Measurements from ENCODE around the gene RAB1B. TPM values are rescaled to one million over a fixed set of nuclear protein-coding genes. Genes with fewer than 3 reads are reported as not detected.

The RAB1B gene
- total and polyA plus RNA-seq, 4 donors = 78.6 to 203 (median 168) TPM

DNA sequence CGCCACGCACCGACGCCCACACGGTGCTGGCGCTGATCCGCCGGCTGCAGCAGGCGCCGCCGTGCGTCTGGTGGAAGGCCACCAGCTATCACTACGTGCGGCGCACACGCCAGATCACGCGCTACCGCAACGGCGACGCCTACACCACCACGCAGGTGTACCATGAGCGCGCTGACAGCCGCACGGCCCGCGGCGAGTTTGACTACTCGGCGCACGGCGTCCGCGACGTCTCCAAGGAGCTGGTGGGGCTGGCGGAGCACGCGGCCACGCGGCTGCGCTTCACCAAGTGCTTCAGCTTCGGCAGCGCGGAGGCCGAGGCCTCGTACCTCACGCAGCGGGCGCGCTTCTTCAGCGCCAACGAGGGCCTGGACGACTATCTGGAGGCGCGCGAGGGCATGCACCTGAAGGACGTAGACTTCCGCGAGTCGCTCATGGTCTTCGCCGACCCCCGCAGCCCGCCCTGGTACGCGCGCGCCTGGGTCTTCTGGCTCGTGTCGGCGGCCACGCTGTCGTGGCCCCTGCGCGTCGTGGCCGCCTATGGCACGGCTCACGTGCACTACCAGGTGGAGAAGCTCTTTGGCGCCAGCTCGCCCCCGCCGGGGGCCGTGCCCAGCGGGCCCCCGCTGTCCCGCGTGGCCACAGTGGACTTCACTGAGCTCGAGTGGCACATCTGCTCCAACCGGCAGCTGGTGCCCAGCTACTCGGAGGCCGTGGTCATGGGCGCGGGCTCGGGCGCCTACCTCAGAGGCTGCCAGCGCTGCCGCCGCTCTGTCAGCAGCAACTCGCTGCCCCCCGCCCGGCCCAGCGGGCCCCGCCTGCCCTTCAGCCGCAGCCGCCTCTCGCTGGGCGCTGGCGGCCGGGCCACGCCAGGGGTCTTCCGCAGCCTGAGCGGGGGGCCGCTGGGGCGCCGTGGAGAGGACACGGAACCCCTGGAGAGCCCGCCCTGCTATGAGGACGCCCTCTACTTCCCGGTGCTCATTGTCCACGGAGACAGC lies 26.5 kb downstream of the RAB1B start:
- WGBS, 2 donors = 76 to 87% methylated on average over 113 to 123 of the region's 123 CpGs
- DNase-seq (no peak), ATAC-seq (ENCODE audit: insufficient read depth, low FRiP score) (no peak)
- Histone ChIP-seq H3K27me3 (ENCODE audit: control insufficient read depth in 3 of 3, insufficient read depth in 3 of 3, low read length in 2 of 3) (peaks cover 0 to 29% (median 25%) of the 10 kb centered on the region in 3 donors), H3K4me3 (no peak overlapping the region), H3K9ac (ENCODE audit: insufficient read depth in 1 of 2, low read length in 2 of 2) (no peak overlapping the region), H3K36me3 (ENCODE audit: control insufficient read depth in 4 of 4, insufficient read depth in 4 of 4, low read length in 4 of 4) (no peaks in the 10 kb centered on the region), H3K4me1 (ENCODE audit: control insufficient read depth in 5 of 5, insufficient read depth in 5 of 5, low read length in 5 of 5) (peaks cover 0 to 10% (median 4%) of the 10 kb centered on the region in 5 donors), H3K27ac (ENCODE audit: low read depth in 1 of 2, low read length in 1 of 2) (no peak overlapping the region), H3K9me3 (ENCODE audit: control insufficient read depth in 4 of 4, insufficient read depth in 3 of 4, low read length in 3 of 4) (no peaks in the 10 kb centered on the region)
- TF ChIP-seq, protein P1, sequence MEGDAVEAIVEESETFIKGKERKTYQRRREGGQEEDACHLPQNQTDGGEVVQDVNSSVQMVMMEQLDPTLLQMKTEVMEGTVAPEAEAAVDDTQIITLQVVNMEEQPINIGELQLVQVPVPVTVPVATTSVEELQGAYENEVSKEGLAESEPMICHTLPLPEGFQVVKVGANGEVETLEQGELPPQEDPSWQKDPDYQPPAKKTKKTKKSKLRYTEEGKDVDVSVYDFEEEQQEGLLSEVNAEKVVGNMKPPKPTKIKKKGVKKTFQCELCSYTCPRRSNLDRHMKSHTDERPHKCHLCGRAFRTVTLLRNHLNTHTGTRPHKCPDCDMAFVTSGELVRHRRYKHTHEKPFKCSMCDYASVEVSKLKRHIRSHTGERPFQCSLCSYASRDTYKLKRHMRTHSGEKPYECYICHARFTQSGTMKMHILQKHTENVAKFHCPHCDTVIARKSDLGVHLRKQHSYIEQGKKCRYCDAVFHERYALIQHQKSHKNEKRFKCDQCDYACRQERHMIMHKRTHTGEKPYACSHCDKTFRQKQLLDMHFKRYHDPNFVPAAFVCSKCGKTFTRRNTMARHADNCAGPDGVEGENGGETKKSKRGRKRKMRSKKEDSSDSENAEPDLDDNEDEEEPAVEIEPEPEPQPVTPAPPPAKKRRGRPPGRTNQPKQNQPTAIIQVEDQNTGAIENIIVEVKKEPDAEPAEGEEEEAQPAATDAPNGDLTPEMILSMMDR (IDR thresholded peaks at IDR 0.05; ENCODE audit: control extremely low read depth, extremely low read depth) = no peak

GRCh38 chr11:66297610-66298009 lies 29.2 kb downstream of the RAB1B start:
- no peaks in the 10 kb centered on the region for H3K9me3 ChIP-seq (ENCODE audit: control insufficient read depth in 4 of 4, insufficient read depth in 3 of 4, low read length in 3 of 4)
- ATAC-seq (ENCODE audit: insufficient read depth, low FRiP score) = no peak
- 51 to 57% methylated on average over 8 of the region's 8 CpGs for WGBS, 2 donors
- no peak overlapping the region for H3K9ac ChIP-seq (ENCODE audit: insufficient read depth in 1 of 2, low read length in 2 of 2)
- no peak overlapping the region for H3K4me3 ChIP-seq
- no peaks in the 10 kb centered on the region for H3K36me3 ChIP-seq (ENCODE audit: control insufficient read depth in 4 of 4, insufficient read depth in 4 of 4, low read length in 4 of 4)
- DNase-seq = no peak
- no peaks in the 10 kb centered on the region for H3K4me1 ChIP-seq (ENCODE audit: control insufficient read depth in 5 of 5, insufficient read depth in 5 of 5, low read length in 5 of 5)
- H3K27me3 ChIP-seq (ENCODE audit: control insufficient read depth in 3 of 3, insufficient read depth in 3 of 3, low read length in 2 of 3) = peaks cover 0 to 19% (median 15%) of the 10 kb centered on the region in 3 donors
- H3K27ac ChIP-seq (ENCODE audit: low read depth in 1 of 2, low read length in 1 of 2) = no peak overlapping the region
- TF ChIP-seq, protein P1 (IDR thresholded peaks at IDR 0.05; ENCODE audit: control extremely low read depth, extremely low read depth) = no peak

- no peaks in the 10 kb centered on the region for H3K36me3 ChIP-seq (ENCODE audit: control insufficient read depth in 4 of 4, insufficient read depth in 4 of 4, low read length in 4 of 4)
- DNase-seq (no peak), ATAC-seq (ENCODE audit: insufficient read depth, low FRiP score) (no peak)
- 62 to 75% methylated on average over 3 of the region's 3 CpGs for WGBS, 2 donors
- no peak overlapping the region for H3K4me3 ChIP-seq
- H3K4me1 ChIP-seq (ENCODE audit: control insufficient read depth in 5 of 5, insufficient read depth in 5 of 5, low read length in 5 of 5) = no peaks in the 10 kb centered on the region
- no peaks in the 10 kb centered on the region for H3K9me3 ChIP-seq (ENCODE audit: control insufficient read depth in 4 of 4, insufficient read depth in 3 of 4, low read length in 3 of 4)
- H3K27me3 ChIP-seq (ENCODE audit: control insufficient read depth in 3 of 3, insufficient read depth in 3 of 3, low read length in 2 of 3) = peaks cover 0 to 6% (median 0%) of the 10 kb centered on the region in 3 donors
- no peak overlapping the region for H3K9ac ChIP-seq (ENCODE audit: insufficient read depth in 1 of 2, low read length in 2 of 2)
- TF ChIP-seq, protein P1 (IDR thresholded peaks at IDR 0.05; ENCODE audit: control extremely low read depth, extremely low read depth) = no peak
- no peak overlapping the region for H3K27ac ChIP-seq (ENCODE audit: low read depth in 1 of 2, low read length in 1 of 2)
Measured at GRCh38 chr11:66299186-66299585, 30.7 kb downstream of the RAB1B start.
